IMR-90 (cell line): ENCODE measurements around the gene HOXB7. TPM values are rescaled to one million over a fixed set of nuclear protein-coding genes. Genes with fewer than 3 reads are reported as not detected.
A peak's percentile ranks its signal among the peaks of the same experiment; 100 is the strongest.

Experiments
- ATAC-seq: fragments of 200-7000 bp; cut with Tn5 transposase; 2 replicates; pipeline ENCODE4 v1.9.1; 2020; ENCODE audit warnings: low read depth, mild to moderate bottlenecking, moderate library complexity
- BruUV-seq: library from RNA; stranded (reverse); fragments of 400-500 nt; replicated peaks from 2 replicates; lab custom pipeline; 2021; lab: Mats Ljungman, UMichigan
- CTCF ChIA-PET: fragments of 300-600 bp; formaldehyde crosslinking; extraction: SDS; loops from one replicate; lab custom pipeline; 2021; ENCODE audit warnings: antibody characterized with exemption; lab: Yijun Ruan, JAX
- POLR2A ChIA-PET: fragments of 300-600 bp; sonication (Branson Sonifier 250); formaldehyde crosslinking; loops from one replicate; lab custom pipeline; 2022; ENCODE audit warnings: antibody characterized with exemption; ENCODE audit not compliant: unreplicated experiment; lab: Charles Lee
- DNase-seq: peaks from one replicate; pipeline ENCODE4 v3.0.0; 2013
- H2AFZ ChIP-seq: replicated peaks from 2 replicates; pipeline ENCODE3; 2013; ENCODE audit warnings: low read length, mild to moderate bottlenecking; ENCODE audit not compliant: poor library complexity
- H2AK5ac ChIP-seq: 2 replicates; pipeline ENCODE4 v1.6.1; 2013; ENCODE audit warnings: low read depth, low read length, inconsistent platforms
- H2AK9ac ChIP-seq: replicated peaks from 2 replicates; pipeline ENCODE3; 2013; ENCODE audit warnings: mild to moderate bottlenecking, low read depth, low read length, moderate library complexity; ENCODE audit not compliant: poor library complexity
- H2BK120ac ChIP-seq: 2 replicates; pipeline ENCODE4 v1.6.1; 2013; ENCODE audit warnings: low read depth, low read length, inconsistent platforms
- H2BK15ac ChIP-seq: 3 replicates; pipeline ENCODE4 v1.6.1; 2013; ENCODE audit warnings: low read depth, low read length, inconsistent platforms
- H2BK20ac ChIP-seq: 2 replicates; pipeline ENCODE4 v1.6.1; 2013; ENCODE audit warnings: low read depth, mild to moderate bottlenecking, inconsistent platforms, low read length, moderate library complexity
- H2BK5ac ChIP-seq: 2 replicates; pipeline ENCODE4 v1.6.1; 2013; ENCODE audit warnings: mild to moderate bottlenecking, low read depth, low read length, inconsistent platforms; ENCODE audit not compliant: poor library complexity, severe bottlenecking
- H3K14ac ChIP-seq: replicated peaks from 2 replicates; pipeline ENCODE4 v1.6.1; 2013; ENCODE audit warnings: low read depth, low read length, inconsistent platforms
- H3K18ac ChIP-seq: 2 replicates; pipeline ENCODE4 v1.6.1; 2013; ENCODE audit warnings: low read depth, low read length, control low read depth
- H3K23ac ChIP-seq: 2 replicates; pipeline ENCODE4 v1.6.1; 2013; ENCODE audit warnings: low read depth, low read length, inconsistent platforms
- H3K27ac ChIP-seq: 2 replicates; pipeline ENCODE4 v1.5.1; 2013; ENCODE audit warnings: mild to moderate bottlenecking, control low read depth, low read length; ENCODE audit not compliant: insufficient read depth
- H3K27me3 ChIP-seq: 2 replicates; pipeline ENCODE4 v1.6.1; 2013; ENCODE audit warnings: low read length; ENCODE audit not compliant: control insufficient read depth, insufficient read depth
- H3K36me3 ChIP-seq: 2 replicates; pipeline ENCODE4 v1.6.1; 2013; ENCODE audit warnings: low read length, mixed read lengths; ENCODE audit not compliant: control insufficient read depth, insufficient read depth
- H3K4ac ChIP-seq: 2 replicates; pipeline ENCODE4 v1.6.1; 2013; ENCODE audit warnings: low read depth, low read length, inconsistent platforms
- H3K4me1 ChIP-seq: 2 replicates; pipeline ENCODE4 v1.6.1; 2013; ENCODE audit warnings: low read length, mixed read lengths; ENCODE audit not compliant: control insufficient read depth, insufficient read depth
- H3K4me2 ChIP-seq: 2 replicates; pipeline ENCODE4 v1.6.1; 2013; ENCODE audit warnings: low read depth, mild to moderate bottlenecking, control low read depth, low read length, moderate library complexity
- H3K4me3 ChIP-seq: 2 replicates; pipeline ENCODE4 v1.5.1; 2013; ENCODE audit warnings: low read depth, mild to moderate bottlenecking, control low read depth, low read length, moderate library complexity; ENCODE audit not compliant: insufficient read depth
- H3K56ac ChIP-seq: 2 replicates; pipeline ENCODE4 v1.6.1; 2013; ENCODE audit warnings: low read length, inconsistent platforms; ENCODE audit not compliant: insufficient read depth; ENCODE audit errors: extremely low read depth
- H3K79me1 ChIP-seq, 2 experiments: 2 replicates each; pipeline ENCODE4 v1.6.1; 2013; ENCODE audit warnings: low read length in 2 of 2, inconsistent platforms in 1 of 2, low read depth in 1 of 2
- H3K9ac ChIP-seq: 2 replicates; pipeline ENCODE4 v1.6.1; 2013; ENCODE audit warnings: low read depth, low read length, control low read depth
- H3K9me1 ChIP-seq: 2 replicates; pipeline ENCODE4 v1.6.1; 2013; ENCODE audit warnings: low read length, inconsistent platforms; ENCODE audit not compliant: insufficient read depth
- H3K9me3 ChIP-seq: 2 replicates; pipeline ENCODE4 v1.6.1; 2013; ENCODE audit warnings: low read length; ENCODE audit not compliant: control insufficient read depth, insufficient read depth
- H4K20me1 ChIP-seq: 2 replicates; pipeline ENCODE4 v1.6.1; 2013; ENCODE audit warnings: low read length, inconsistent platforms; ENCODE audit not compliant: insufficient read depth
- H4K5ac ChIP-seq: 2 replicates; pipeline ENCODE4 v1.6.1; 2013; ENCODE audit warnings: mild to moderate bottlenecking, low read depth, low read length, control low read depth
- H4K8ac ChIP-seq, 2 experiments: 2 replicates each; pipeline ENCODE4 v1.6.1; 2013; ENCODE audit warnings: low read depth in 2 of 2, low read length in 2 of 2, control low read depth in 1 of 2, inconsistent platforms in 1 of 2
- H4K91ac ChIP-seq: 2 replicates; pipeline ENCODE4 v1.6.1; 2013; ENCODE audit warnings: low read depth, low read length, inconsistent platforms; ENCODE audit not compliant: insufficient read depth
- BHLHE40 ChIP-seq: fragments of 150-350 bp; IDR thresholded peaks from 2 replicates; pipeline ENCODE4 v1.6.1; 2016; ENCODE audit warnings: mild to moderate bottlenecking, low read depth, low read length
- CEBPB ChIP-seq: IDR thresholded peaks from 2 replicates; pipeline ENCODE4 v1.6.1; 2012; ENCODE audit warnings: low read depth, low read length, improper control_type of control experiment
- CHD1 ChIP-seq: IDR thresholded peaks from 2 replicates; pipeline ENCODE4 v1.6.1; 2012; ENCODE audit warnings: low read depth, low read length, improper control_type of control experiment
- CTCF ChIP-seq: conservative IDR thresholded peaks from 2 replicates; pipeline ENCODE4 v1.5.1; 2012; ENCODE audit warnings: mild to moderate bottlenecking, low read depth, low read length, improper control_type of control experiment
- ELK1 ChIP-seq: fragments of 150-350 bp; IDR thresholded peaks from 2 replicates; pipeline ENCODE4 v1.6.1; 2016; ENCODE audit warnings: low read depth, mild to moderate bottlenecking, low read length, moderate library complexity, borderline replicate concordance
- FOS ChIP-seq: fragments of 150-350 bp; IDR thresholded peaks from 2 replicates; pipeline ENCODE4 v1.6.1; 2016; ENCODE audit warnings: low read depth, low read length
- MAFK ChIP-seq: IDR thresholded peaks from 2 replicates; pipeline ENCODE4 v1.6.1; 2012; ENCODE audit warnings: low read depth, low read length, improper control_type of control experiment
- MAZ ChIP-seq: IDR thresholded peaks from 2 replicates; pipeline ENCODE4 v1.6.1; 2012; ENCODE audit warnings: low read depth, mild to moderate bottlenecking, low read length, improper control_type of control experiment, moderate library complexity, borderline replicate concordance
- MXI1 ChIP-seq: IDR thresholded peaks from 2 replicates; pipeline ENCODE4 v1.6.1; 2012; ENCODE audit warnings: low read depth, mild to moderate bottlenecking, low read length, moderate library complexity, borderline replicate concordance
- NFE2L2 ChIP-seq: fragments of 150-350 bp; IDR thresholded peaks from 2 replicates; pipeline ENCODE4 v1.6.1; 2016; ENCODE audit warnings: low read depth, mild to moderate bottlenecking, low read length
- POLR2A ChIP-seq: IDR thresholded peaks from 2 replicates; pipeline ENCODE4 v1.6.1; 2012; ENCODE audit warnings: mild to moderate bottlenecking, low read depth, low read length
- RAD21 ChIP-seq: IDR thresholded peaks from 2 replicates; pipeline ENCODE4 v1.6.1; 2012; ENCODE audit warnings: low read length, improper control_type of control experiment
- RCOR1 ChIP-seq: IDR thresholded peaks from 2 replicates; pipeline ENCODE4 v1.6.1; 2012; ENCODE audit warnings: mild to moderate bottlenecking, low read length, improper control_type of control experiment; ENCODE audit not compliant: insufficient replicate concordance
- RFX5 ChIP-seq: IDR thresholded peaks from 2 replicates; pipeline ENCODE4 v1.8.0; 2012; ENCODE audit warnings: low read depth, mild to moderate bottlenecking, low read length, moderate library complexity
- SMC3 ChIP-seq: fragments of 150-350 bp; IDR thresholded peaks from 2 replicates; pipeline ENCODE4 v1.6.1; 2016; ENCODE audit warnings: low read depth, mild to moderate bottlenecking, antibody characterized with exemption, low read length, moderate library complexity
- WGBS, 2 experiments: methylation state at CpG; one replicate each; pipeline versions ENCODE4 v1.1.5 to v1.1.7; 2013; ENCODE audit warnings: missing lambda C conversion rate in 2 of 2; ENCODE audit not compliant: insufficient read length in 1 of 2; ENCODE audit errors: extremely low coverage in 2 of 2; 5-methylcytosine and 5-hydroxymethylcytosine counted together
- dilution Hi-C: fragments of 300-500 bp; cut with HindIII; formaldehyde crosslinking; loops from one replicate; pipeline ENCODE4 v1.14.3; 2018; ENCODE audit warnings: low sequenced_read_pairs; ENCODE audit not compliant: unreplicated experiment
- in situ Hi-C: fragments of 300-500 bp; cut with MboI; formaldehyde crosslinking; loops from 3 replicates; pipeline ENCODE4 v1.14.3; 2019; ENCODE audit warnings: low sequenced_read_pairs, inconsistent platforms, mixed read lengths
- intact Hi-C: fragments of 100-400 bp; cut with micrococcal nuclease; formaldehyde crosslinking; loops from 2 replicates; pipeline ENCODE4 v1.10.0; 2022
- polyA plus RNA-seq, 3 experiments: library from polyadenylated mRNA; depleted of rRNA; stranded (reverse); fragments of >200 nt; gene quantifications; 2 replicates each; pipeline ENCODE4 v1.2.3, GENCODE V29; 2012; ENCODE audit warnings: low replicate concordance in 1 of 3
- total RNA-seq: library from RNA; depleted of rRNA; stranded (reverse); fragments of >200 nt; gene quantifications from 2 replicates; pipeline ENCODE4 v1.2.3, GENCODE V29; 2012

HOXB7 gene
- total and polyA plus RNA-seq, 2 of the 4 experiments (the other 2 are of a cell fraction), result 1.8 to 6.7 TPM

GRCh38 chr17:48596735-48597527, 13.9 kb downstream of the HOXB7 start:
- Histone ChIP-seq H3K18ac (peak overlapping the region; percentile 44), H2BK20ac (peak overlapping the region; percentile 48; the same call in 1 of the 2 replicates), H3K4me3 (peak overlapping the region; percentile 78), H3K9ac (peak overlapping the region; percentile 99), H3K27ac (peak overlapping the region; percentile 99), H4K91ac (peak overlapping the region; percentile 92), H3K79me1 (peaks cover 23 to 36% of the 10 kb centered on the region in 2 experiments; a peak in 3 of 4 replicates), H3K36me3 (peaks cover 11% of the 10 kb centered on the region; the same call in 1 of the 2 replicates), H3K4ac (peak overlapping the region; percentile 98), H3K4me1 (peaks cover 12% of the 10 kb centered on the region), H4K8ac (peak overlapping the region; percentile 88 to 90), H3K4me2 (peak overlapping the region; percentile 95), H2AK5ac (peak overlapping the region; percentile 96), H3K14ac (peak overlapping the region; percentile 97), H3K56ac (peak overlapping the region; percentile 87), H3K9me3 (no peaks in the 10 kb centered on the region), H2BK15ac (peak overlapping the region; percentile 53; the same call in 1 of the 3 replicates), H3K23ac (peak overlapping the region; percentile 98), H3K9me1 (0 out of 2 replicates have a peak, but pooled peaks cover 3% of the 10 kb centered on the region), H3K27me3 (no peaks in the 10 kb centered on the region), H4K5ac (peak overlapping the region; percentile 30), H2AFZ (peak overlapping the region; percentile 71), H4K20me1 (peaks cover 11% of the 10 kb centered on the region), H2AK9ac (peak overlapping the region; percentile 96), H2BK120ac (peak overlapping the region; percentile 90), H2BK5ac (peak overlapping the region; percentile 95)
- POLR2A ChIA-PET, result interaction anchor here (0.7 to 1.1 kb wide), 2 partner anchors 16 to 17 kb away, joined by 4 read pairs; no protein-coding TSS in a partner anchor
- dilution Hi-C loops (no loop called here), intact Hi-C loops (no loop called here), in situ Hi-C loops (loop anchor here (5.0 to 10.0 kb wide), 2 partner anchors 260 to 572 kb away; no protein-coding TSS in a partner anchor)
- peak; percentile 89 for DNase-seq
- 0% methylated on average over 11 of the region's 26 CpGs; no CpG with 5 or more reads in 1 of the 2 experiments for WGBS, 2 experiments
- no TSS peak for BruUV-seq
- CTCF ChIA-PET, result interaction anchor here (1.7 kb wide), 1 partner anchor 245 kb away, joined by 5 read pairs; no protein-coding TSS in a partner anchor
- ATAC-seq, result peak; percentile 22
- TF ChIP-seq CHD1, result no peak
- TF ChIP-seq CEBPB, result no peak
- TF ChIP-seq FOS, result peak; percentile 34; the same call in 1 of the 2 replicates
- no peak for TF ChIP-seq NFE2L2
- no peak for TF ChIP-seq BHLHE40
- TF ChIP-seq MAZ, result peak; percentile 86
- TF ChIP-seq RFX5, result no peak
- no peak for TF ChIP-seq MXI1
- no peak for TF ChIP-seq ELK1
- TF ChIP-seq RCOR1, result no peak
- TF ChIP-seq CTCF, result no peak
- TF ChIP-seq RAD21, result no peak
- peak; percentile 59; the same call in 1 of the 2 replicates for TF ChIP-seq POLR2A
- no peak for TF ChIP-seq SMC3
- no peak for TF ChIP-seq MAFK
